K562 (cell line): ENCODE results near the gene RNF224. TPM values are rescaled to one million over a fixed set of nuclear protein-coding genes. Genes with fewer than 3 reads are reported as not detected.

Experiments
- BRD9 ChIP-seq: fragments of 450-650 bp; IDR thresholded peaks from 2 replicates; pipeline ENCODE4 v1.6.1; 2018; ENCODE audit warnings: low read depth; ENCODE audit not compliant: partially characterized antibody
- CBFA2T3 ChIP-seq: fragments of 450-650 bp; IDR thresholded peaks from 2 replicates; pipeline ENCODE4 v1.6.1; 2017
- CEBPG ChIP-seq, 3 experiments: fragments of 200-800 bp in 1 of 3; sonication (Bioruptor generic) in 1 of 3; sonication (generic) in 1 of 3; formaldehyde crosslinking in 1 of 3; IDR thresholded peaks in 2 of 3; conservative IDR thresholded peaks in 1 of 3; 2 replicates each; pipeline versions ENCODE4 v1.6.1 to v1.8.0; 2016 to 2022; ENCODE audit warnings: missing compliant biosample characterization in 2 of 3, missing genetic modification characterization in 2 of 3, mild to moderate bottlenecking in 1 of 3, missing genetic modification reagents in 1 of 3
- CTBP1 ChIP-seq: fragments of 450-650 bp; IDR thresholded peaks from 2 replicates; pipeline ENCODE4 v1.6.1; 2016; ENCODE audit warnings: borderline replicate concordance
- HDAC1 ChIP-seq, 2 experiments: fragments of 450-650 bp; IDR thresholded peaks; 2 replicates each; pipeline ENCODE4 v1.6.1; 2016 to 2017; ENCODE audit warnings: inconsistent platforms in 1 of 2, mild to moderate bottlenecking in 1 of 2, moderate library complexity in 1 of 2
- HMG20B ChIP-seq: fragments of 250-450 bp; sonication (Bioruptor Pico); IDR thresholded peaks from 2 replicates; pipeline ENCODE4 v1.5.0; 2021; ENCODE audit warnings: mild to moderate bottlenecking
- HNRNPL ChIP-seq: fragments of 200-400 bp; formaldehyde crosslinking; IDR thresholded peaks from 2 replicates; pipeline ENCODE4 v1.6.1; 2017; ENCODE audit warnings: low read depth, mild to moderate bottlenecking, low read length
- NFE2 ChIP-seq: IDR thresholded peaks from 2 replicates; pipeline ENCODE4 v1.6.1; 2014; ENCODE audit warnings: antibody characterized with exemption, low read depth
- NRF1 ChIP-seq, 2 experiments: fragments of 450-650 bp; IDR thresholded peaks in 1 of 2; conservative IDR thresholded peaks in 1 of 2; 2 replicates each; pipeline ENCODE4 v1.6.1; 2014; ENCODE audit warnings: mild to moderate bottlenecking in 2 of 2
- PHF21A ChIP-seq: fragments of 450-650 bp; IDR thresholded peaks from 2 replicates; pipeline ENCODE4 v1.6.1; 2017; ENCODE audit warnings: low read depth, borderline replicate concordance
- POLR2H ChIP-seq: IDR thresholded peaks from 2 replicates; pipeline ENCODE4 v1.6.1; 2016; ENCODE audit warnings: missing genetic modification characterization, low read depth, mild to moderate bottlenecking, control low read depth, missing compliant biosample characterization, moderate library complexity
- POU5F1 ChIP-seq: fragments of 150-350 bp; IDR thresholded peaks from 2 replicates; pipeline ENCODE4 v1.6.1; 2014; ENCODE audit warnings: borderline replicate concordance, low read length, low read depth, mild to moderate bottlenecking; ENCODE audit not compliant: partially characterized antibody
- TEAD1 ChIP-seq, 2 experiments: fragments of 450-650 bp in 1 of 2; sonication (generic) in 1 of 2; formaldehyde crosslinking; IDR thresholded peaks; 2 replicates each; pipeline versions ENCODE4 v1.4.0 to v1.8.0; 2020 to 2022; ENCODE audit warnings: mild to moderate bottlenecking in 2 of 2, missing genetic modification reagents in 1 of 2
- WHSC1 ChIP-seq: IDR thresholded peaks from one replicate; pipeline ENCODE4 v1.6.1; 2012; ENCODE audit warnings: low read length, control low read depth, inconsistent platforms
- ZC3H8 ChIP-seq: fragments of 450-650 bp; IDR thresholded peaks from 2 replicates; pipeline ENCODE4 v1.6.1; 2017
- ZNF445 ChIP-seq: fragments of 250-450 bp; sonication (Bioruptor Pico); IDR thresholded peaks from 2 replicates; pipeline ENCODE4 v1.4.0; 2020; ENCODE audit warnings: low read depth, mild to moderate bottlenecking, moderate library complexity
- ZZZ3 ChIP-seq: fragments of 450-650 bp; IDR thresholded peaks from 2 replicates; pipeline ENCODE4 v1.6.1; 2016; ENCODE audit warnings: antibody characterized with exemption, mild to moderate bottlenecking, moderate library complexity
- polyA plus RNA-seq, 8 experiments: library from polyadenylated mRNA; depleted of rRNA in 4 of 8; stranded (reverse) in 5 of 8; unstranded in 3 of 8; fragments of >200 nt; fragmentation: Nextera tagmentation in 2 of 8; fragmentation: Illumina TruSeq in 1 of 8; extraction: Ambion mirVana in 2 of 8; extraction: Trizol in 1 of 8; gene quantifications; 2 replicates each; pipeline versions ENCODE4 v1.2.1 to v1.2.3, GENCODE V29; 2011 to 2014; ENCODE audit warnings: inconsistent platforms in 1 of 8, missing spikeins in 1 of 8
- total RNA-seq, 7 experiments: library from RNA; depleted of rRNA in 6 of 7; stranded (reverse); fragments of >200 nt in 6 of 7; fragmentation: Illumina TruSeq in 2 of 7; extraction: Trizol in 2 of 7; gene quantifications; 2 replicates each; pipeline versions ENCODE4 v1.2.1 to v1.2.3, GENCODE V29; 2011 to 2021; ENCODE audit warnings: low replicate concordance in 1 of 7
- TF ChIP-seq, protein P1 (sequence below): sonication (generic); formaldehyde crosslinking; IDR thresholded peaks from 2 replicates; pipeline ENCODE4 v1.8.1; 2023; ENCODE audit warnings: mild to moderate bottlenecking, missing genetic modification reagents
- TF ChIP-seq, protein P2 (sequence below): IDR thresholded peaks from 2 replicates; pipeline ENCODE4 v1.6.1; 2014; ENCODE audit warnings: antibody characterized with exemption
- TF ChIP-seq, protein P3 (sequence below): fragments of 450-650 bp; IDR thresholded peaks from 2 replicates; pipeline ENCODE4 v1.6.1; 2016; ENCODE audit warnings: antibody characterized with exemption
- TF ChIP-seq, protein P4 (sequence below): sonication (generic); formaldehyde crosslinking; IDR thresholded peaks from 2 replicates; pipeline ENCODE4 v1.8.0; 2022; ENCODE audit warnings: mild to moderate bottlenecking, low read depth, missing genetic modification reagents
- TF ChIP-seq, protein P5 (sequence below): fragments of 250-450 bp; sonication (Bioruptor Pico); IDR thresholded peaks from 2 replicates; pipeline ENCODE4 v1.6.1; 2021; ENCODE audit warnings: mild to moderate bottlenecking

Gene RNF224
- total and polyA plus RNA-seq, 9 of the 15 experiments (the other 6 are each of a cell fraction or from before 2014, with no cell fraction given), result not detected

DNA sequence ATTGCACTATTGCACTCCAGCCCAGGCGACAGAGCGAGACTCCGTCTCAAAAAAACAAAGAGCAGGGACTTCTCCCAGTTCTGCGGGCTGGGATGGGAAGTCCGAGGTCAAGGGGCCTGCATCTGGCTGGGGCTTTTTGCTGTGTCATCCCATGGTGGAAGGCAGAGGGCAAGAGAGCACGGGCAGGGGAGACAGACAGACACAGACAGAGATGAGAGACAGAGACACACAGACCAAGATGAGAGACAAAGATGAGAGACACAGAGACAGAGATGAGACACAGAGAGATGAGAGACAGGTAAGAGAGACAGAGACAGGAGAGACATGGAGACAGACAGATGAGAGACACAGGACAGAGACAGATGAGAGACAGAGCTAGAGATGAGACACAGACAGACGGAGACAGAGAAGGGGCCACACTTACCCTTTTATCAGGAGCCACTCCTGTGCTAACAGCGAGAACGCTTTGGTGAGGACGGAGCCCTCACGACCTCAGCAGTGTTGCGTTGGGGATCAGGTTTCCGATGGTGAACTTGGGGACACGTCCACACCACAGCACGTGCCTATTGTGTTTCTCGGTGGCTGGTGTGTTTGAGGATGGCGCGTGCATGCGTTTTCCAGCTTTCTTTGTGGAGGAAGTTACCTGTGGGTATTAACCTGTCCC, 41.4 kb downstream of the RNF224 start (continued):
- TF ChIP-seq, protein P1, sequence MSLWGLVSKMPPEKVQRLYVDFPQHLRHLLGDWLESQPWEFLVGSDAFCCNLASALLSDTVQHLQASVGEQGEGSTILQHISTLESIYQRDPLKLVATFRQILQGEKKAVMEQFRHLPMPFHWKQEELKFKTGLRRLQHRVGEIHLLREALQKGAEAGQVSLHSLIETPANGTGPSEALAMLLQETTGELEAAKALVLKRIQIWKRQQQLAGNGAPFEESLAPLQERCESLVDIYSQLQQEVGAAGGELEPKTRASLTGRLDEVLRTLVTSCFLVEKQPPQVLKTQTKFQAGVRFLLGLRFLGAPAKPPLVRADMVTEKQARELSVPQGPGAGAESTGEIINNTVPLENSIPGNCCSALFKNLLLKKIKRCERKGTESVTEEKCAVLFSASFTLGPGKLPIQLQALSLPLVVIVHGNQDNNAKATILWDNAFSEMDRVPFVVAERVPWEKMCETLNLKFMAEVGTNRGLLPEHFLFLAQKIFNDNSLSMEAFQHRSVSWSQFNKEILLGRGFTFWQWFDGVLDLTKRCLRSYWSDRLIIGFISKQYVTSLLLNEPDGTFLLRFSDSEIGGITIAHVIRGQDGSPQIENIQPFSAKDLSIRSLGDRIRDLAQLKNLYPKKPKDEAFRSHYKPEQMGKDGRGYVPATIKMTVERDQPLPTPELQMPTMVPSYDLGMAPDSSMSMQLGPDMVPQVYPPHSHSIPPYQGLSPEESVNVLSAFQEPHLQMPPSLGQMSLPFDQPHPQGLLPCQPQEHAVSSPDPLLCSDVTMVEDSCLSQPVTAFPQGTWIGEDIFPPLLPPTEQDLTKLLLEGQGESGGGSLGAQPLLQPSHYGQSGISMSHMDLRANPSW, result no peak
- TF ChIP-seq POU5F1, result no peak
- no peak for TF ChIP-seq ZNF445 (CRISPR knock-in tag)
- TF ChIP-seq CTBP1, result peak; percentile 70; the same call in 1 of the 2 replicates
- TF ChIP-seq NRF1 (conservative IDR thresholded peaks at IDR 0.05 in 1 of 2, IDR thresholded peaks at IDR 0.05 in 1 of 2), result no peak
- TF ChIP-seq, protein P2, sequence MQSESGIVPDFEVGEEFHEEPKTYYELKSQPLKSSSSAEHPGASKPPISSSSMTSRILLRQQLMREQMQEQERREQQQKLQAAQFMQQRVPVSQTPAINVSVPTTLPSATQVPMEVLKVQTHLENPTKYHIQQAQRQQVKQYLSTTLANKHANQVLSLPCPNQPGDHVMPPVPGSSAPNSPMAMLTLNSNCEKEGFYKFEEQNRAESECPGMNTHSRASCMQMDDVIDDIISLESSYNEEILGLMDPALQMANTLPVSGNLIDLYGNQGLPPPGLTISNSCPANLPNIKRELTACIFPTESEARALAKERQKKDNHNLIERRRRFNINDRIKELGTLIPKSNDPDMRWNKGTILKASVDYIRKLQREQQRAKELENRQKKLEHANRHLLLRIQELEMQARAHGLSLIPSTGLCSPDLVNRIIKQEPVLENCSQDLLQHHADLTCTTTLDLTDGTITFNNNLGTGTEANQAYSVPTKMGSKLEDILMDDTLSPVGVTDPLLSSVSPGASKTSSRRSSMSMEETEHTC, result no peak
- peak; percentile 69 for TF ChIP-seq BRD9
- peak; percentile 33 for TF ChIP-seq WHSC1
- TF ChIP-seq, protein P3, sequence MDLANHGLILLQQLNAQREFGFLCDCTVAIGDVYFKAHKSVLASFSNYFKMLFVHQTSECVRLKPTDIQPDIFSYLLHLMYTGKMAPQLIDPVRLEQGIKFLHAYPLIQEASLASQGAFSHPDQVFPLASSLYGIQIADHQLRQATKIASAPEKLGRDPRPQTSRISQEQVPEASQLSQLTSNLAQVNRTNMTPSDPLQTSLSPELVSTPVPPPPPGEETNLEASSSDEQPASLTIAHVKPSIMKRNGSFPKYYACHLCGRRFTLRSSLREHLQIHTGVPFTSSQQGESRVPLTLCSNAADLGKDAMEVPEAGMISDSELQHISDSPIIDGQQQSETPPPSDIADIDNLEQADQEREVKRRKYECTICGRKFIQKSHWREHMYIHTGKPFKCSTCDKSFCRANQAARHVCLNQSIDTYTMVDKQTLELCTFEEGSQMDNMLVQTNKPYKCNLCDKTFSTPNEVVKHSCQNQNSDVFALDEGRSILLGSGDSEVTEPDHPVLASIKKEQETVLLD, result peak; percentile 85
- peak; percentile 97 for TF ChIP-seq NFE2
- TF ChIP-seq, protein P4, sequence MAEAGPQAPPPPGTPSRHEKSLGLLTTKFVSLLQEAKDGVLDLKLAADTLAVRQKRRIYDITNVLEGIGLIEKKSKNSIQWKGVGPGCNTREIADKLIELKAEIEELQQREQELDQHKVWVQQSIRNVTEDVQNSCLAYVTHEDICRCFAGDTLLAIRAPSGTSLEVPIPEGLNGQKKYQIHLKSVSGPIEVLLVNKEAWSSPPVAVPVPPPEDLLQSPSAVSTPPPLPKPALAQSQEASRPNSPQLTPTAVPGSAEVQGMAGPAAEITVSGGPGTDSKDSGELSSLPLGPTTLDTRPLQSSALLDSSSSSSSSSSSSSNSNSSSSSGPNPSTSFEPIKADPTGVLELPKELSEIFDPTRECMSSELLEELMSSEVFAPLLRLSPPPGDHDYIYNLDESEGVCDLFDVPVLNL (CRISPR knock-in tag), result no peak
- peak in 1 of 2 experiments; percentile 93; a peak in 2 of 4 replicates for TF ChIP-seq HDAC1 (IDR thresholded peaks at IDR 0.05)
- TF ChIP-seq ZZZ3, result no peak
- TF ChIP-seq PHF21A, result no peak
- TF ChIP-seq, protein P5, sequence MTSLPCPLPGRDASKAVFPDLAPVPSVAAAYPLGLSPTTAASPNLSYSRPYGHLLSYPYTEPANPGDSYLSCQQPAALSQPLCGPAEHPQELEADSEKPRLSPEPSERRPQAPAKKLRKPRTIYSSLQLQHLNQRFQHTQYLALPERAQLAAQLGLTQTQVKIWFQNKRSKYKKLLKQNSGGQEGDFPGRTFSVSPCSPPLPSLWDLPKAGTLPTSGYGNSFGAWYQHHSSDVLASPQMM (CRISPR knock-in tag), result no peak
- 0 out of 4 replicates have a peak, but pooled peaks of 1 of the 2 experiments have one; percentile 36 for TF ChIP-seq TEAD1 (CRISPR knock-in tag; IDR thresholded peaks at IDR 0.05)
- TF ChIP-seq POLR2H (tag), result no peak
- peak; percentile 75 for TF ChIP-seq CBFA2T3
- TF ChIP-seq HNRNPL, result no peak
- TF ChIP-seq ZC3H8, result peak; percentile 34; the same call in 1 of the 2 replicates
- TF ChIP-seq HMG20B (CRISPR knock-in tag), result no peak
- TF ChIP-seq CEBPG (CRISPR knock-in tag; IDR thresholded peaks at IDR 0.05), result no peak
- no peak for TF ChIP-seq CEBPG (tag; conservative IDR thresholded peaks at IDR 0.05 in 1 of 2, IDR thresholded peaks at IDR 0.05 in 1 of 2)
